DOHH2 (cell line): ENCODE data around the gene CFAP119.

ENCODE experiments used
- H3F3A ChIP-seq: fragments of 200-600 bp; sonication (generic), shearing (Covaris generic); 2 replicates; pipeline ENCODE4 v1.6.0; 2016; ENCODE audit warnings: antibody characterized with exemption, mild to moderate bottlenecking; ENCODE audit not compliant: control insufficient read depth, insufficient read depth
- H3K27ac ChIP-seq: fragments of 200-600 bp; sonication (generic); 2 replicates; pipeline ENCODE4 v1.5.1; 2014; ENCODE audit warnings: low read depth, mild to moderate bottlenecking, low read length, moderate library complexity
- H3K27me3 ChIP-seq: fragments of 200-600 bp; sonication (generic); 2 replicates; pipeline ENCODE4 v1.6.1; 2014; ENCODE audit warnings: mild to moderate bottlenecking, low read length, mixed read lengths; ENCODE audit not compliant: control insufficient read depth
- H3K36me3 ChIP-seq: fragments of 200-600 bp; sonication (generic); 2 replicates; pipeline ENCODE4 v1.6.1; 2014; ENCODE audit warnings: mild to moderate bottlenecking, low read length, moderate library complexity, mixed read lengths; ENCODE audit not compliant: control insufficient read depth
- H3K4me1 ChIP-seq: fragments of 200-600 bp; sonication (generic); 2 replicates; pipeline ENCODE4 v1.6.1; 2014; ENCODE audit warnings: mild to moderate bottlenecking, low read length, mixed read lengths; ENCODE audit not compliant: control insufficient read depth
- H3K4me2 ChIP-seq: fragments of 200-600 bp; sonication (generic); 2 replicates; pipeline ENCODE4 v1.6.0; 2014; ENCODE audit warnings: mild to moderate bottlenecking, low read length, moderate library complexity
- H3K4me3 ChIP-seq: fragments of 200-600 bp; sonication (generic); 2 replicates; pipeline ENCODE4 v1.5.1; 2014; ENCODE audit warnings: mild to moderate bottlenecking, low read length, mixed read lengths
- H3K79me2 ChIP-seq: fragments of 200-600 bp; sonication (generic); 2 replicates; pipeline ENCODE4 v1.6.1; 2014; ENCODE audit warnings: mild to moderate bottlenecking, low read length, mixed read lengths; ENCODE audit not compliant: control insufficient read depth
- H3K9me2 ChIP-seq: fragments of 200-600 bp; sonication (generic); replicated peaks from 2 replicates; pipeline ENCODE4 v1.6.1; 2014; ENCODE audit warnings: mild to moderate bottlenecking, low read length, mixed read lengths; ENCODE audit not compliant: control insufficient read depth
- H3K9me3 ChIP-seq: fragments of 200-600 bp; sonication (generic); 2 replicates; pipeline ENCODE4 v1.6.1; 2014; ENCODE audit warnings: antibody characterized with exemption, low read length, mixed read lengths; ENCODE audit not compliant: control insufficient read depth, insufficient read depth
- H4K20me1 ChIP-seq: fragments of 200-600 bp; sonication (generic); 2 replicates; pipeline ENCODE4 v1.6.0; 2014; ENCODE audit warnings: low read depth, mild to moderate bottlenecking, antibody characterized with exemption, low read length, moderate library complexity; ENCODE audit not compliant: control insufficient read depth, insufficient read depth
- EZH2phosphoT487 ChIP-seq: fragments of 200-600 bp; sonication (generic); IDR thresholded peaks from 2 replicates; pipeline ENCODE4 v1.6.1; 2017; ENCODE audit warnings: borderline replicate concordance, mild to moderate bottlenecking, antibody characterized with exemption, low read length, moderate library complexity, mixed read lengths
- TF ChIP-seq, protein P1 (sequence below): fragments of 200-600 bp; sonication (generic); IDR thresholded peaks from one replicate; pipeline ENCODE4 v1.5.1; 2014; ENCODE audit warnings: antibody characterized with exemption, mild to moderate bottlenecking, low read depth, low read length; ENCODE audit not compliant: poor library complexity, severe bottlenecking

CFAP119 gene

GRCh38 chr16:30786936-30787612 is 25.2 kb upstream of the CFAP119 start, which contains the start of gene ZNF629:
TSS of gene ZNF629 (minus strand) at chr16:30787205. CDS start at chr16:30784482, 2,723 bp downstream.
- Histone ChIP-seq H3K4me2 (peak within 1 kb of the TSS; percentile 63), H3K4me3 (peak within 1 kb of the TSS; percentile 83), H3K27me3 (no peaks in the 10 kb centered on the region), H3K79me2 (peaks cover 21% of the 10 kb centered on the region), H3F3A (no peaks in the 10 kb centered on the region), H3K9me3 (no peaks in the 10 kb centered on the region), H3K9me2 (no peaks in the 10 kb centered on the region), H4K20me1 (no peaks in the 10 kb centered on the region), H3K27ac (no peak within 1 kb of the TSS), H3K36me3 (peaks cover 14% of the 10 kb centered on the region), H3K4me1 (peaks cover 19% of the 10 kb centered on the region)
- TF ChIP-seq, protein P1, sequence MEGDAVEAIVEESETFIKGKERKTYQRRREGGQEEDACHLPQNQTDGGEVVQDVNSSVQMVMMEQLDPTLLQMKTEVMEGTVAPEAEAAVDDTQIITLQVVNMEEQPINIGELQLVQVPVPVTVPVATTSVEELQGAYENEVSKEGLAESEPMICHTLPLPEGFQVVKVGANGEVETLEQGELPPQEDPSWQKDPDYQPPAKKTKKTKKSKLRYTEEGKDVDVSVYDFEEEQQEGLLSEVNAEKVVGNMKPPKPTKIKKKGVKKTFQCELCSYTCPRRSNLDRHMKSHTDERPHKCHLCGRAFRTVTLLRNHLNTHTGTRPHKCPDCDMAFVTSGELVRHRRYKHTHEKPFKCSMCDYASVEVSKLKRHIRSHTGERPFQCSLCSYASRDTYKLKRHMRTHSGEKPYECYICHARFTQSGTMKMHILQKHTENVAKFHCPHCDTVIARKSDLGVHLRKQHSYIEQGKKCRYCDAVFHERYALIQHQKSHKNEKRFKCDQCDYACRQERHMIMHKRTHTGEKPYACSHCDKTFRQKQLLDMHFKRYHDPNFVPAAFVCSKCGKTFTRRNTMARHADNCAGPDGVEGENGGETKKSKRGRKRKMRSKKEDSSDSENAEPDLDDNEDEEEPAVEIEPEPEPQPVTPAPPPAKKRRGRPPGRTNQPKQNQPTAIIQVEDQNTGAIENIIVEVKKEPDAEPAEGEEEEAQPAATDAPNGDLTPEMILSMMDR, result no peak
- TF ChIP-seq EZH2phosphoT487, result no peak

DNA sequence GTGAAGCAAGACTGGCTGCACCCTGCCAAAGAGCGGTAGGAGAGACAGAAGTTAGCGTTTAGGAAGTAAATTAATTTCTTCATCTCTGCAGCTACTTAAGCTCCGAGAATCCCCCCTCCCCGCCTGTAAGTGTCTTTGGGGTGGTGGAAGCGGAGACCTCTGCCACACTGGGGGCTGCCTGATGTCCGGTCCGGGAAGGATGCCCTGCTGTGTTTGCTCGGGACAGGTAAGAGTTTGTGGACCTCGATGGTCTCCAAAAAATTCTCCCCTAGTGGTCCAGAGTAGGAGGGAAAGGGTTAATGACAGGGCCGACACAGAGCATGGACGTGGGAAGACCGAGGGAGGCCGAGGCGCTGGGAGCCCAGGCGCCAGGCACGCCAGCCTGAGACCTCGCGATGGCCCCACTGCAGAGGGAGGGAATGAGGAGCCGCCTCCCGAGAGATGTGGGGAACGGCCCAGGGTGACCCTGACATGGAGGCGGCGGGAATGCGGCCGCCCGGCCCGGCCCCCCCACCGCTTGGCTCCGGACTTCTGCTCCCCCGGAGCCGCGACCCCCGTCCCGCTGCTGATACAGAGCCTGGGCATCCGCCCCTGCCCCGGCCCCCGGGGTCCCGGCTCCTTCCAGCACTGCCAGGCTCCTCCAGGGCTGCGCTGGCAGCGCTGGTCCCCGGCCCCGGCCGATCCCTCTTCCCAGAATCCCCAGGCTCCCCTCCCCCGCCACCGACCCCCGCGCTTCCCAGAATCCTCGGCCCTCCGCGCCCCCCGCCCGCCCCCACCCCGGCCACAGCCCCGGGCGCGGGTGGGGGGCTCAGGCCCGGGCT is 24.5 kb upstream of the CFAP119 start:
- Histone ChIP-seq H3K9me3 (no peaks in the 10 kb centered on the region), H3K4me1 (peaks cover 19% of the 10 kb centered on the region), H3K27me3 (no peaks in the 10 kb centered on the region), H3K4me2 (peak overlapping the region; percentile 63), H4K20me1 (no peaks in the 10 kb centered on the region), H3K9me2 (no peaks in the 10 kb centered on the region), H3F3A (no peaks in the 10 kb centered on the region), H3K4me3 (peak overlapping the region; percentile 83), H3K27ac (no peak overlapping the region), H3K36me3 (peaks cover 14% of the 10 kb centered on the region), H3K79me2 (peaks cover 21% of the 10 kb centered on the region)
- no peak for TF ChIP-seq EZH2phosphoT487
- TF ChIP-seq, protein P1, result no peak

DNA sequence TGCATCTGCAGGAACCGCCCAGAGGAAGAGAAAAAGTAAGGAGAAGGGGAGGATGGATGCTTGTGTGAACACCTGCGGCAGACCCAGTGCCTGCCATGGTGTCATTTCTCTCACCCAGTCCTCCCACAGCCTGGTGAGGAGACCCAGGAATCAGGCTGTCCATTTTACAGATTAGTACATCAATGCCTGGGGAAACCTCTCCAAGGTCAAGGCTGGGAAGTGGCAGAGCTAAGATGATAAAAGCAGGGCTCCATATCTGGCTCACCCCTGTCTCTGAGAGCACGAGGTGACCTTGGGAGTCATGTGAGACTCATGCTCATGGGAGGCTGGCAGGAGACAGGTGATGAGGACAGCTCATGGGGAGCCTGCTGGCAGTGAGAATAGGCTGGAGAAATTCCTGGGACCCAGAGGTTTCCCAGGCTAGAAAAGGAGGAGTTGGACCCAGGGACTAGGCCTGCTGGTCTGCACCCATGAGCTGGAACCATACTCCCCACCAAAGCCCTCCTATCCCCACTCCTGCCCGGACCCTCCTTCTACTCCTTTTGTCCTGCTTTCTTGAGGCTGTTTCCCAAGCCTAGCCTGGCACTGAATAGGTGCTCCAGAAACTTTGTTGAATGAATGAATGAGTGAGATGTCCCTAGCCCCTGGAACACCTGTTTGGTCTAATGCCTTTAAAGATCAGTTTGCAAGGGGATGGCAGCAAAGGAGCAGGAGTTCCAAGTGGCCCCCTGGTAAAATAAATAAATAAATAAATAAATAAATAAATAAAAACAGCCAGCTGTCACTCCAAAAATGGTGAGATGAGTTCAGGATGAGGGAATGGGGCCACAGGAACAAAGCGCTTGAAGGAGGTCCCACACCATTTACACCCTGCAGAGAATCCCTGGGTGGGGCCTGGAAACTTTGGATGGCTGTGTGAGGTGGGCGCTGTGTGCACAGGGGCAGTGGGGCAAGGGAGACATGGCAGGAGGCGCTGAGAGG is 23.6 kb upstream of the CFAP119 start:
- no peaks in the 10 kb centered on the region for H3K9me3 ChIP-seq
- TF ChIP-seq EZH2phosphoT487, result no peak
- TF ChIP-seq, protein P1, result no peak
- H3K79me2 ChIP-seq, result peaks cover 21% of the 10 kb centered on the region
- peak overlapping the region; percentile 83; the same call in 1 of the 2 replicates for H3K4me3 ChIP-seq
- H3K4me1 ChIP-seq, result peaks cover 19% of the 10 kb centered on the region
- H3K9me2 ChIP-seq, result no peaks in the 10 kb centered on the region
- peaks cover 14% of the 10 kb centered on the region for H3K36me3 ChIP-seq
- no peaks in the 10 kb centered on the region for H3K27me3 ChIP-seq
- peak overlapping the region; percentile 63 for H3K4me2 ChIP-seq
- H3K27ac ChIP-seq, result no peak overlapping the region
- H4K20me1 ChIP-seq, result no peaks in the 10 kb centered on the region
- no peaks in the 10 kb centered on the region for H3F3A ChIP-seq
